DOHH2 (cell line): ENCODE results near the gene NALCN.

Source experiments
- EZH2phosphoT487 ChIP-seq: fragments of 200-600 bp; sonication (generic); IDR thresholded peaks from 2 replicates; pipeline ENCODE4 v1.6.1; 2017; ENCODE audit warnings: borderline replicate concordance, mild to moderate bottlenecking, antibody characterized with exemption, low read length, moderate library complexity, mixed read lengths
- TF ChIP-seq, protein P1 (sequence below): fragments of 200-600 bp; sonication (generic); IDR thresholded peaks from one replicate; pipeline ENCODE4 v1.5.1; 2014; ENCODE audit warnings: antibody characterized with exemption, mild to moderate bottlenecking, low read depth, low read length; ENCODE audit not compliant: poor library complexity, severe bottlenecking

DNA sequence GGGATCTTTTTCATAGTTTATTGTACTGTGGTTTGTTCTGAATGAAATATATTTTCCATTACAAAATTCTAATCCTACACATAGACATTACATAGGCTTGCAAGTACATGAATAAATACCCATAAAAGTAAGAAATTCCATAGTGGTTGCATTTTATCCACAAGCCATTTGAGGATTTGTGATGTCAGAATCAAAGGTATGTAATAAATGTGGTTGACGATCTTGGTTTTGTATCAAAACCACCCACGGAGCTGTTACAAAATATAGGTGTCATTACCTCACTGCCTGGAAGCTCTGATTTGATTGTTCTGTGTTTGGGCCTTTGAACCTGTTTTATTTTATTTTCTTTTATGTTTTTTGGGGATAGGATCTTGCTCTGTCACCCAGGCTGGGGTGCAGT, 125.1 kb downstream of the NALCN start:
- TF ChIP-seq, protein P1, sequence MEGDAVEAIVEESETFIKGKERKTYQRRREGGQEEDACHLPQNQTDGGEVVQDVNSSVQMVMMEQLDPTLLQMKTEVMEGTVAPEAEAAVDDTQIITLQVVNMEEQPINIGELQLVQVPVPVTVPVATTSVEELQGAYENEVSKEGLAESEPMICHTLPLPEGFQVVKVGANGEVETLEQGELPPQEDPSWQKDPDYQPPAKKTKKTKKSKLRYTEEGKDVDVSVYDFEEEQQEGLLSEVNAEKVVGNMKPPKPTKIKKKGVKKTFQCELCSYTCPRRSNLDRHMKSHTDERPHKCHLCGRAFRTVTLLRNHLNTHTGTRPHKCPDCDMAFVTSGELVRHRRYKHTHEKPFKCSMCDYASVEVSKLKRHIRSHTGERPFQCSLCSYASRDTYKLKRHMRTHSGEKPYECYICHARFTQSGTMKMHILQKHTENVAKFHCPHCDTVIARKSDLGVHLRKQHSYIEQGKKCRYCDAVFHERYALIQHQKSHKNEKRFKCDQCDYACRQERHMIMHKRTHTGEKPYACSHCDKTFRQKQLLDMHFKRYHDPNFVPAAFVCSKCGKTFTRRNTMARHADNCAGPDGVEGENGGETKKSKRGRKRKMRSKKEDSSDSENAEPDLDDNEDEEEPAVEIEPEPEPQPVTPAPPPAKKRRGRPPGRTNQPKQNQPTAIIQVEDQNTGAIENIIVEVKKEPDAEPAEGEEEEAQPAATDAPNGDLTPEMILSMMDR, result no peak
- no peak for TF ChIP-seq EZH2phosphoT487
